Sigmoid colon (tissue), 4 donors: ENCODE results near the gene CPVL.

Experiments
- POLR2A ChIP-seq, 2 donors: fragments of 450-650 bp; IDR thresholded peaks; one replicate each; pipeline ENCODE4 v1.6.1; 2016; ENCODE audit warnings: antibody characterized with exemption in 2 of 2, mild to moderate bottlenecking in 2 of 2, moderate library complexity in 2 of 2
- POLR2AphosphoS5 ChIP-seq, 4 donors: sonication (generic); formaldehyde crosslinking; IDR thresholded peaks; one replicate each; pipeline ENCODE4 v1.6.1; 2017; ENCODE audit warnings: antibody characterized with exemption in 4 of 4
- TF ChIP-seq, protein P1 (sequence below), 4 experiments: fragments of 450-650 bp in 3 of 4; fragments of 200-600 bp in 1 of 4; IDR thresholded peaks; one replicate each; pipeline ENCODE4 v1.5.1; 2016 to 2019; ENCODE audit warnings: antibody characterized with exemption in 4 of 4, mild to moderate bottlenecking in 3 of 4, moderate library complexity in 2 of 4

GRCh38 chr7:29156907-29157452 is 10.6 kb upstream of the CPVL start:
- TF ChIP-seq, protein P1, sequence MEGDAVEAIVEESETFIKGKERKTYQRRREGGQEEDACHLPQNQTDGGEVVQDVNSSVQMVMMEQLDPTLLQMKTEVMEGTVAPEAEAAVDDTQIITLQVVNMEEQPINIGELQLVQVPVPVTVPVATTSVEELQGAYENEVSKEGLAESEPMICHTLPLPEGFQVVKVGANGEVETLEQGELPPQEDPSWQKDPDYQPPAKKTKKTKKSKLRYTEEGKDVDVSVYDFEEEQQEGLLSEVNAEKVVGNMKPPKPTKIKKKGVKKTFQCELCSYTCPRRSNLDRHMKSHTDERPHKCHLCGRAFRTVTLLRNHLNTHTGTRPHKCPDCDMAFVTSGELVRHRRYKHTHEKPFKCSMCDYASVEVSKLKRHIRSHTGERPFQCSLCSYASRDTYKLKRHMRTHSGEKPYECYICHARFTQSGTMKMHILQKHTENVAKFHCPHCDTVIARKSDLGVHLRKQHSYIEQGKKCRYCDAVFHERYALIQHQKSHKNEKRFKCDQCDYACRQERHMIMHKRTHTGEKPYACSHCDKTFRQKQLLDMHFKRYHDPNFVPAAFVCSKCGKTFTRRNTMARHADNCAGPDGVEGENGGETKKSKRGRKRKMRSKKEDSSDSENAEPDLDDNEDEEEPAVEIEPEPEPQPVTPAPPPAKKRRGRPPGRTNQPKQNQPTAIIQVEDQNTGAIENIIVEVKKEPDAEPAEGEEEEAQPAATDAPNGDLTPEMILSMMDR (IDR thresholded peaks at IDR 0.05): no peak
- TF ChIP-seq POLR2AphosphoS5 (IDR thresholded peaks at IDR 0.05): no peak
- TF ChIP-seq POLR2A (IDR thresholded peaks at IDR 0.05): no peak
